Measurements from ENCODE around the gene PAM16. TPM values are rescaled to one million over a fixed set of nuclear protein-coding genes. Genes with fewer than 3 reads are reported as not detected.

Gene PAM16
- total RNA-seq, 2 donors from 2014 or later, result 46.6 to 48.2 TPM

DNA sequence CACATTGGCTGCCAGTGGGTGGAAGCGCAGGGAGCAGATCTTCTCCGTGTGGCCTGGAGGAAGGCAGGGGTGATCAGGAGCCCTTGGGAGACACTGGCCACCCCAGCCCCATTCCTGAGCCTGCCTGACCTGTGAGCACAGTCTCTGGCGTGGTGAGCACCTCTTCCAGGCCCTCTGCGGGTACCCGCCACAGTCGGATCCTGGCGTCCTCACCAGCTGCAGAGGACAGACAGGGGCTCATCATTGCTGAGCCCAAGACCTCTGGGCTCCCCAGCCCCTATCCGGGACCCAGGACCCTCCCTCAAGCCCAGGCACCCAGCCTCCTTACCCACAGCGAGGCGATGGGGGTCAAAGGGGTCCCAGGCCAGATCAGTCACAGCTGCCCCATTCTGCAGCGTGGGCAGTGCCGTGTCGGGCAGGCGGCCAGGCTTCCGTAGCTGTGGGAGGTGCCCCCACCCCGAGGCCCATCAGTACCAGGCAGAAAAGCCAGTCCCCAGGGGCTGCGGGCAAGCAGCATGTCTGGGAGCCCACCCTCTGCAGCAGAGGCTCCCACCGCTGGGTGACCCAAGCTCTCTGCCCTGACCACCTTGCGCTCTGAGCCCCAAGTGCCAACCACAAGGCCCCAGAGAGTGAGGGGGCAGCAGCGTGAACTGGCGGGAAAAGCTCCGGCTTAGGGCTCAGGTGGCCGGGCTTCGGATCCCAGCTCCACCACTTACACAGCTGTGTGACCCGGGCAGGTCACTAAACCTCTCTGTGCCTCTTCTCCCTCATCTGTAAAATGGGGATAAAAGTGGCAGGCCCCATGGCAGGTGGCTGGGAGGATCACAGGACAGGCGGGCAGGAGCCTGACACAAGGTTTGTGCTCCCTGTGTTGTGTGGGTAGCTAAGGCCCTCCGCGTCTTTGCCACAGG, 10.2 kb upstream of the PAM16 start:
- H3K4me1 Mint-ChIP-seq (ENCODE audit: low read depth), result no peaks in the 10 kb centered on the region

DNA sequence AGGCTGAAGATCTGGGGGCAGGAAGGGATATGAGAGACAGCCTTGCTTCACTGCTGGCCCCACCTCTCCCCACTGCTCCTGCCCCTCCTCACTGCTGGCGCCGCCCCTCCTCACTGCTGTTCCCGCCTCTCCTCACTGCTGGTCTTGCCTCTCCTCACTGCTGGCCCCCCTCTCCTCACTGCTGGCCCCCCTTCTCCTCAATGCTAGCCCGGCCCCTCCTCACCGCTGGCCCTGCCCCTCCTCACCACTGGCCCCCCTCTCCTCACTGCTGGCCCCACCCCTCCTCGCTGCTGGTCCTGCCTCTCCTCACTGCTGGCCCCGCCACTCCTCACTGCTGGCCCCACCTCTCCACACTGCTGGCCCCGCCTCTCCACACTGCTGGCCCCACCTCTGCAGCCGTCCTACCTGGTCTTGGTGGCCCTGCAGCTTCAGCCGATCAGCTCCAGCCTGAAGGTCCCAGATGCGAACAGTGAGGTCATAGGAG, 9.5 kb upstream of the PAM16 start:
- H3K4me1 Mint-ChIP-seq (ENCODE audit: low read depth), result no peaks in the 10 kb centered on the region
- ATAC-seq (replicated peaks in 1 of 2) (no peak), DNase-seq (no peak)
- peaks cover 3 to 12% of the 10 kb centered on the region in 2 donors for H3K36me3 Mint-ChIP-seq (ENCODE audit: insufficient read depth in 2 of 2)
- H3K9me3 Mint-ChIP-seq, result no peaks in the 10 kb centered on the region
- H3K4me3 Mint-ChIP-seq, result no peak overlapping the region
- no peak overlapping the region for H3K27ac Mint-ChIP-seq
- H3K27me3 Mint-ChIP-seq (ENCODE audit: low read depth), result no peaks in the 10 kb centered on the region

More for the DNA sequence above, 10.2 kb upstream of the PAM16 start:
- no peak for DNase-seq
- peaks cover 3 to 12% of the 10 kb centered on the region in 2 donors for H3K36me3 Mint-ChIP-seq (ENCODE audit: insufficient read depth in 2 of 2)
- ATAC-seq (replicated peaks in 1 of 2), result no peak
- no peaks in the 10 kb centered on the region for H3K9me3 Mint-ChIP-seq
- H3K27me3 Mint-ChIP-seq (ENCODE audit: low read depth), result no peaks in the 10 kb centered on the region
- no peak overlapping the region for H3K4me3 Mint-ChIP-seq
- no peak overlapping the region for H3K27ac Mint-ChIP-seq

DNA sequence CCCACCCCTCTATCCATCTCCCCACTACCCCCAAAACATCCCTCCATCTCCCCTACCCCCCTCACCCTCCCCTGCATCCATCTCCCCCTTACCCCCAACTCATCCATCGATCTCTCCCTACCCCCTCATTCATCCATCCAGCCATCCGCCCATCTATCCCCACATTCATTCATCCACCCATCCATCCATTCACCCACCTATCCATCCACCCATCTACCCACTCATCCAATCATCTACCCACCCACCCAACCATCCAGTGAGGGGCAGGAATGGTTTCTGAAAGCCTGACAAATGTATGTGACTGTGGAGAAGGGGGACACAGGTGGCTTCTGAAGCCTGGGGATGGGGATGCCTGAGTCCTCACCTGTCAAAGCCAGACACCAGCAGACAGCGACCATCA, 8.8 kb upstream of the PAM16 start:
- Mint-ChIP-seq H3K27ac (no peak overlapping the region), H3K9me3 (no peaks in the 10 kb centered on the region)
- no peak for ATAC-seq (replicated peaks in 1 of 2)

DNA sequence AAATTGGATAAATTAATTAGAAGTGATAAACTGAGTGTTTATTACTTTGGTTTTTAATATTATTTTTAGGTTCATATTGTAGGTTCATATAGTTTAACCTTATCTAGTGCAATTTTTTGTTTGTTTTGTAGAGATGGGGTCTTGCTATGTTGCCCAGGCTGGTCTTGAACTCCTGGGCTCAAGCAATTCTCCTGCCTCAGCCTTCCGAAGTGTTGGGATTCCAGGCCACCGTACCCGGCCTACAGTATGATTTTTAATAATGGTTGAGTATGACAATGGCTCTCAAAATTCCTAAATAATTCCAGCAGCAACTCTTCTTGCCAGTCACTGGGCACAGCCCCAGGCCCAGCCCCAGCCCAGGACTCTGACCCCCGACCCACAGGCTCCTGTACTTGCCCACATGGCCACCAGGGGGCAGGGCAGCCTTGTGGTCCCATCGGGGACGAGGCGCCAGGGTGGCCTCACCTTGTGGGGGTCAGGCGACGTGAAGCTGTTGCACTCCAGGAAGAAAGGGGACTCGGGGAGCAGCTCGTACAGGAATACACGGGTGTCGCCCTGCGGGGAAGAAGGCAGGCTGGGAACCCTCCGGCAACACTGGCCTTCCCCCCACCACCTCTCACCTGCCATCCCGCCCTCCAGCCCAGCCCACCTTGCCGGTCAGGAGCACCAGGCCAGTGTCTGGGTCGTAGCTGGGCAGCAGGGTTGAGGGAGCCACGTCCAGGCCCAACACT, 7.9 kb upstream of the PAM16 start:
- H3K9me3 Mint-ChIP-seq, result no peaks in the 10 kb centered on the region
- H3K4me1 Mint-ChIP-seq (ENCODE audit: low read depth), result no peaks in the 10 kb centered on the region
- ATAC-seq (replicated peaks in 1 of 2) (peak; percentile 70 to 72), DNase-seq (peak; percentile 69 to 79)
- H3K4me3 Mint-ChIP-seq, result no peak overlapping the region
- H3K27ac Mint-ChIP-seq, result no peak overlapping the region
- peaks cover 3 to 12% of the 10 kb centered on the region in 2 donors for H3K36me3 Mint-ChIP-seq (ENCODE audit: insufficient read depth in 2 of 2)
- no peaks in the 10 kb centered on the region for H3K27me3 Mint-ChIP-seq (ENCODE audit: low read depth)

More for the DNA sequence above, 8.8 kb upstream of the PAM16 start:
- DNase-seq, result no peak
- H3K36me3 Mint-ChIP-seq (ENCODE audit: insufficient read depth in 2 of 2), result peaks cover 3 to 12% of the 10 kb centered on the region in 2 donors
- H3K4me3 Mint-ChIP-seq, result no peak overlapping the region
- H3K4me1 Mint-ChIP-seq (ENCODE audit: low read depth), result no peaks in the 10 kb centered on the region
- no peaks in the 10 kb centered on the region for H3K27me3 Mint-ChIP-seq (ENCODE audit: low read depth)

DNA sequence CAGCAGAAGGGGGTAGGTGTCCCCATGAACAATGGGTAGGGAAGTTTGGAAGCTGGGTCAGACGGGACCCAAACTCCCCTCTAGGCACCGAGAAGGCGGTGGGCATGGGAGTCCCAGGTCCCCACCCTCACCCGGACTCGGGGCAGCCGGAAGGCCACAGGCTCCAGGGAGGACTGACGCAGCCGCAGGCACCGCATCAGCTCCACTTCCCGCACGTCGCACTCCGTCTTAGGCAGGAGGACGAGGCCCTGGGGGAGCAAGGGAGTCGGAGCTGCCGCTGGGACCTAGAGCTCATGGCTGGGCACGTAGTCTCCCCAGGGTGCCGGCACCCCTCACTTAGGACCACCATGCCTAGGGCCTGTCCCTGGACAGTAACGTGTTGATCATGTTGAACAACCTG, 7.1 kb upstream of the PAM16 start:
- no peak for DNase-seq
- Mint-ChIP-seq H3K36me3 (ENCODE audit: insufficient read depth in 2 of 2) (peaks cover 3 to 8% of the 10 kb centered on the region in 2 donors), H3K4me3 (no peak overlapping the region), H3K27ac (no peak overlapping the region), H3K9me3 (no peaks in the 10 kb centered on the region), H3K27me3 (ENCODE audit: low read depth) (no peaks in the 10 kb centered on the region), H3K4me1 (ENCODE audit: low read depth) (no peaks in the 10 kb centered on the region)
- ATAC-seq (replicated peaks in 1 of 2), result no peak

DNA sequence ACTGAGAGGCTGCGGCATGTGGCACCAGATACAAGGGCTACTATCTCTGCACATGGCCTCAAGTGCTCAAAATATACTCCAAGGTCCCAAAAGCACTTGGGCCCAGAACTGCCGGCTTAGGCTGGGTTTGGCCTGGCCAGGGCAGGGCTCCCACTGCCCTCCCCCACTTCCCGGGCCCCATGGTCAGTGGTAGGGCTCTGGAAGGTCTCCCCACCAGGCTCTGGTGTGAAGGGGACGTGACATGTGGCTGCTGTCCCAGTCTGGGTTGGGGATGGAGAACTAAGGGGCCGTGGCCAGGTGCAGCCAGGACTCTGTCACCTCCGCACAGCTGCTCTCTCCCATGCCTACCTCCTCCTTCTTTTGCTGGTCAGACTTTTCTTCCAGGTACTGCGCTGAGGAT, 5.7 kb upstream of the PAM16 start:
- ATAC-seq (replicated peaks in 1 of 2), result no peak
- H3K4me3 Mint-ChIP-seq, result no peak overlapping the region
- H3K4me1 Mint-ChIP-seq (ENCODE audit: low read depth), result peaks cover 3% of the 10 kb centered on the region

DNA sequence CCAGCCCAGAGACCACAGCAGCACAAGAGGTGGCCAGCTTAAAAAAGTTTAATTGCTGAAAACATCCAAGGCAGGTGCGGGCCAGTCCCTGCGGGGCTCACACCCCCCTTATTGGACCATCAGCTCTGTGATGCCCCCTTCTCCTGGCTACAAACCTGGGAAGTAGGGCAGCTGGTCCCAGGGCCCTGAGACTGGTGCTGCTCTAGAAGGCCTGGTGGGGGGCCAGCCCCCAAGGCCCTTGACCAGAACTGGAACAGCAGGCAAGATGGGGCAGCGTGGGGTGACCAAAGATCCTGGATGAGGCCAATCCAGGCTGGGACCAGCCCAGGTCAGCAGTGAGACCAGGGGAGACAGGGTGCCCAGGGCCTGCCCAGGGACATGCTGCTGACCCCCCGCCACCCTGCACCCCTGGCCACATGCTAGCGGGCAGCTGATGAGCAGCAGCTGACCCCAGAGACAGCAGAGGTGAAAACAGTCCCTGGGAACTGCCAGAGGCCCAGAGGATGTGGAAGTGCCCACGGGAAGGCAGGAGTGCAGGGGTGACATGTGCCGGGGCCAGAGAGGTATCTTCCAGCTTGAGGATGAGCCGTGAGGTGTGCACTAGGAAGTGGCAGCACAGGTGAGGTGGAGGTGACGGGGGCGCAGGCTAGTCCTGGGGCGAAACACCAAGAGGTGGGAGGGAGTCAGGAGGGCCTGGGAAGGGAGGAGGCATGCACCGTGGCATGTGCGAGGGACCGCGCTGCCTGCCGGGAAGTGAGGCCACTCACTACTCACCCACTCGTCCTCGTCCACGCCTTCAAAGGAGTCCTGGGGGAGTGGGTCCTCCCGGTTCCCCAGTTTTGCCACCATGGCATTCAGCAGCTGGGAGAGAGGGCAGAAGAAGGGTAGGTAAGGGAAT, 3.6 kb upstream of the PAM16 start:
- Mint-ChIP-seq H3K4me1 (ENCODE audit: low read depth) (peaks cover 8% of the 10 kb centered on the region), H3K27me3 (ENCODE audit: low read depth) (no peaks in the 10 kb centered on the region), H3K27ac (no peak overlapping the region), H3K36me3 (ENCODE audit: insufficient read depth in 2 of 2) (peaks cover 5 to 8% of the 10 kb centered on the region in 2 donors), H3K9me3 (no peaks in the 10 kb centered on the region), H3K4me3 (no peak overlapping the region)
- ATAC-seq (replicated peaks in 1 of 2), result no peak
- no peak for DNase-seq

More for the DNA sequence above, 5.7 kb upstream of the PAM16 start:
- H3K36me3 Mint-ChIP-seq (ENCODE audit: insufficient read depth in 2 of 2), result peaks cover 3 to 8% of the 10 kb centered on the region in 2 donors
- no peaks in the 10 kb centered on the region for H3K9me3 Mint-ChIP-seq
- no peaks in the 10 kb centered on the region for H3K27me3 Mint-ChIP-seq (ENCODE audit: low read depth)
- DNase-seq, result no peak
- no peak overlapping the region for H3K27ac Mint-ChIP-seq

DNA sequence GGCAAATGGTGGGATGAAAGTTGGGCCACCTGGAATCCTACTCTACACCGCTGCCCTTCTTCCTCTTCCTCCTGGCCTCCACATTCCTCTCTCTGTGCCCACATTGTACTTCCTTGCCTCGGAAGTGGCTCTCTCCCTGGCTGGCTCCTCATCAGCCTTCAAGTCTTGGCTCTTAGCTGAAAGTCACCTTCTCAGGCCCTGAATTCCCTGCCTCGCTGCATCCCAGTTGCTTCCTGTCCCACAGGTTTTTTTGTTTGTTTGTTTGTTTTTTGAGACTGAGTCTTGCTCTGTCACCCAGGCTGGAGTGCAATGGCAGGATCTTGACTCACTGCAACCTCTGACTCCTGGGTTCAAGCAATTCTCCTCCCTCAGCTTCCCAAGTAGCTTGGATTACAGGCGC, 2.6 kb upstream of the PAM16 start:
- H3K9me3 Mint-ChIP-seq, result no peaks in the 10 kb centered on the region
- ATAC-seq (replicated peaks in 1 of 2) (no peak), DNase-seq (no peak)
- H3K4me3 Mint-ChIP-seq, result no peak overlapping the region
- H3K27me3 Mint-ChIP-seq (ENCODE audit: low read depth), result no peaks in the 10 kb centered on the region
- H3K27ac Mint-ChIP-seq, result peak overlapping the region; percentile 15
- H3K36me3 Mint-ChIP-seq (ENCODE audit: insufficient read depth in 2 of 2), result peaks cover 2% of the 10 kb centered on the region in 2 donors
- H3K4me1 Mint-ChIP-seq (ENCODE audit: low read depth), result peaks cover 10% of the 10 kb centered on the region

DNA sequence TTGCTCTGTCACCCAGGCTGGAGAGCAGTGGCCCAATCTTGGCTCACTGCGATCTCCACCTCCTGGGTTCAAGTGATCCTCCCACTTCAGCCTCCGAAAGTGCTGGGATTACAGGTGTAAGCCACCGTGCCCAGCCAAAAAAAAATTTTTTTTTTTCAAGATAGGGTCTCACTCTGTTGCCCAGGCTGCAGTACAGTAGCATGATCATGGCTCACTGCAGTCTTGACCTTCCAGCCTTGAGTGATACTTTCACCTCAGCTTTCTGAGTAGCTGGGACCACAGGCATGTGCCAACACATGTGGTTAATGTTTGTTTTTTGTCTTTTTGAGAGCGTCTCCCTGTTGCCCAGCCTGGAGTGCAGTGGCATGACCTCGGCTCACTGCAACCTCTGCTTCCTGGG, 1.7 kb upstream of the PAM16 start:
- no peaks in the 10 kb centered on the region for H3K9me3 Mint-ChIP-seq
- H3K4me3 Mint-ChIP-seq, result no peak overlapping the region
- ATAC-seq (replicated peaks in 1 of 2), result no peak
- peaks cover 2% of the 10 kb centered on the region in 2 donors for H3K36me3 Mint-ChIP-seq (ENCODE audit: insufficient read depth in 2 of 2)
- H3K27ac Mint-ChIP-seq, result no peak overlapping the region
- DNase-seq, result no peak
- peaks cover 17% of the 10 kb centered on the region for H3K4me1 Mint-ChIP-seq (ENCODE audit: low read depth)
- no peaks in the 10 kb centered on the region for H3K27me3 Mint-ChIP-seq (ENCODE audit: low read depth)

DNA sequence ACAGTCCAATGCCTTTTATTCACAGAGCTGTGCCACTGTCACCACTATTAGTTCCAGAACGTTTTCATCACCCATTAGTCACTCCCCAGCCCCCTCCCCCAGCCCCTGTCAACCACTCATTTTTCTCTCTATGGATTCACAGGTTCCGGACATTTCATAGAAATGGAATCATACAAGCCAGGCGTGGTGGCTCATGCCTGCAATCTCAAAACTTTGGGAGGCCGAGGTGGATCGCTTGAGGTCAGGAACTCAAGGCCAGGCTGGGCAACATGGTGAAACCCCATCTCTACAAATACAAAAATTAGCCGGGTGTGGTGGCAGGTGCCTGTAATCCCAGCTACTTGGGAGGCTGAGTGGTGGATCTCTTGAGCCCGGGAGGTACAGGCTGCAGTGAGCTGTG, 759 bp upstream of the PAM16 start:
- ATAC-seq (replicated peaks in 1 of 2) (no peak), DNase-seq (no peak)
- Mint-ChIP-seq H3K36me3 (ENCODE audit: insufficient read depth in 2 of 2) (peaks cover 2% of the 10 kb centered on the region in 2 donors), H3K27ac (no peak overlapping the region), H3K4me3 (peak overlapping the region; percentile 92 to 94), H3K9me3 (no peaks in the 10 kb centered on the region), H3K4me1 (ENCODE audit: low read depth) (peaks cover 17% of the 10 kb centered on the region), H3K27me3 (ENCODE audit: low read depth) (no peaks in the 10 kb centered on the region)

DNA sequence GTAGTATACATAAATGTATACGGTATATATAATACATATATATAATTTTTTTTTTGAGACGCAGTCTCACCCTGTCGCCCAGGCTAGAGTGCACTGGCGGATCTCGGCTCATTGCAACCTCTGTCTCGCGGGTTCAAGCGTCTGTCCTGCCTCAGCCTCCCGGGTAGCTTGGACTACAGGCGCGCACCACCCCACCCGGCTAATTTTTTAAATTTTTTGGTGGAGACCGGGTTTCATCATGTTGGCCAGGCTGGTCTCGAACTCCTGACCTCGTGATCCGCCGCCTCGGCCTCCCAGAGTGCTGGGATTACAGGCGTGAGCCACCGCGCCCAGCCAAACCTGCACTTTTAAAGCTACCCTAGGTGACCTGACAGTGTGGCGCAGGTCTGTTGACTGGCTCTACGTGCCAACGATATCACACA, 745 bp downstream of the PAM16 start:
- DNase-seq (no peak), ATAC-seq (replicated peaks in 1 of 2) (peak in 1 of 2 donors; percentile 6)
- peaks cover 2% of the 10 kb centered on the region in 2 donors for H3K36me3 Mint-ChIP-seq (ENCODE audit: insufficient read depth in 2 of 2)
- H3K9me3 Mint-ChIP-seq, result no peaks in the 10 kb centered on the region
- peaks cover 17% of the 10 kb centered on the region for H3K4me1 Mint-ChIP-seq (ENCODE audit: low read depth)
- peak overlapping the region; percentile 82 for H3K27ac Mint-ChIP-seq
- no peaks in the 10 kb centered on the region for H3K27me3 Mint-ChIP-seq (ENCODE audit: low read depth)
- peak overlapping the region; percentile 92 to 94 for H3K4me3 Mint-ChIP-seq

DNA sequence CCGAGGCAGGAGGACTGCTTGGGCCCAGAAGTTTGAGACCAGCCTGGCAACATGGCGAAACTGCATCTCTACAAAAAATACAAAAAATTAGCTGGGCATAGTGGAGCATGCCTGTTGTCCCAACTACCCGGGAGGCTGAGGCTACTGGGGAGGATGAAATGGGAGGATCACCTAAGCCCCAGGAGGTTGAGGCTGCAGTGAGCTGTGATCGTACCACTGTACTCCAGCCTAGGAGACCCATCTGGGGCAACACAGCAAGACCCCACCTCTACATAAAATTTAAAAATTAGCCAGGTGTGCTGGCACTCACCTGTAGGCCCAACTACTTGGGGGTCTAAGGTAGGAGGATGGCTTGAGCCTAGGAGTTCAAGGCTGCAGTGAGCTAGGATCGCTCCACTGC, 1.8 kb downstream of the PAM16 start:
- no peak for ATAC-seq (replicated peaks in 1 of 2)
- Mint-ChIP-seq H3K27ac (no peak overlapping the region), H3K4me3 (peak overlapping the region; percentile 31 to 47), H3K4me1 (ENCODE audit: low read depth) (peaks cover 17% of the 10 kb centered on the region), H3K9me3 (no peaks in the 10 kb centered on the region), H3K36me3 (ENCODE audit: insufficient read depth in 2 of 2) (peaks cover 0 to 2% of the 10 kb centered on the region in 2 donors), H3K27me3 (ENCODE audit: low read depth) (no peaks in the 10 kb centered on the region)
- DNase-seq, result no peak

All from activated T-cell treated with anti-CD3 and anti-CD28 coated beads, Interleukin-2, amount 50 U/mL, for 72 hours (primary cell).